Liver (tissue), 9 donors: Measurements from ENCODE around the gene WARS2. TPM values are rescaled to one million over a fixed set of nuclear protein-coding genes. Genes with fewer than 3 reads are reported as not detected.

Experiments
- DNase-seq: peaks from one replicate; pipeline ENCODE4 v3.0.0-alpha.2; 2017; ENCODE audit warnings: low spot score
- H3K27ac ChIP-seq, 2 donors: one replicate each; pipeline ENCODE4 v1.7.0; 2013; ENCODE audit warnings: inconsistent platforms in 2 of 2, low read length in 2 of 2, control low read depth in 1 of 2, low read depth in 1 of 2, mild to moderate bottlenecking in 1 of 2
- H3K27me3 ChIP-seq, 4 donors: one replicate each; pipeline versions ENCODE4 v1.6.1 to v1.7.0; 2013; ENCODE audit warnings: low read length in 3 of 4, inconsistent platforms in 1 of 4, mild to moderate bottlenecking in 1 of 4, moderate library complexity in 1 of 4; ENCODE audit not compliant: control insufficient read depth in 4 of 4, insufficient read depth in 4 of 4
- H3K36me3 ChIP-seq, 4 donors: one replicate each; pipeline versions ENCODE4 v1.6.1 to v1.7.0; 2013; ENCODE audit warnings: low read length in 3 of 4, mild to moderate bottlenecking in 3 of 4, low read depth in 1 of 4, moderate library complexity in 1 of 4; ENCODE audit not compliant: control insufficient read depth in 4 of 4, insufficient read depth in 3 of 4
- H3K4me1 ChIP-seq, 4 donors: one replicate each; pipeline versions ENCODE4 v1.6.1 to v1.7.0; 2013; ENCODE audit warnings: low read length in 3 of 4, mild to moderate bottlenecking in 3 of 4, moderate library complexity in 1 of 4; ENCODE audit not compliant: control insufficient read depth in 4 of 4, insufficient read depth in 4 of 4
- H3K4me3 ChIP-seq, 3 donors: one replicate each; pipeline versions ENCODE4 v1.6.1 to v1.7.0; 2013; ENCODE audit warnings: low read length in 3 of 3, control low read depth in 1 of 3, low read depth in 1 of 3, mild to moderate bottlenecking in 1 of 3
- H3K9ac ChIP-seq, 2 donors: one replicate each; pipeline ENCODE4 v1.7.0; 2013; ENCODE audit warnings: low read length in 2 of 2, mild to moderate bottlenecking in 2 of 2, moderate library complexity in 2 of 2, control low read depth in 1 of 2, low read depth in 1 of 2
- H3K9me3 ChIP-seq, 4 donors: one replicate each; pipeline versions ENCODE4 v1.6.1 to v1.7.0; 2013; ENCODE audit warnings: low read length in 3 of 4; ENCODE audit not compliant: control insufficient read depth in 4 of 4
- ATF3 ChIP-seq: IDR thresholded peaks from 2 replicates; pipeline ENCODE4 v1.6.1; 2016; ENCODE audit warnings: antibody characterized with exemption
- CTCF ChIP-seq: fragments of 150-350 bp; IDR thresholded peaks from 2 replicates; pipeline ENCODE4 v1.5.1; 2017; ENCODE audit warnings: improper control_type of control experiment, low read depth, low read length; ENCODE audit not compliant: missing input control
- EGR1 ChIP-seq, 2 donors: IDR thresholded peaks; 2 replicates each; pipeline ENCODE4 v1.6.1; 2016 to 2018; ENCODE audit warnings: antibody characterized with exemption in 2 of 2, low read depth in 2 of 2
- FOXA2 ChIP-seq: IDR thresholded peaks from 2 replicates; pipeline ENCODE4 v1.6.1; 2016; ENCODE audit warnings: antibody characterized with exemption
- HNF4A ChIP-seq, 2 donors: conservative IDR thresholded peaks; 2 replicates each; pipeline ENCODE4 v1.6.1; 2016; ENCODE audit warnings: antibody characterized with exemption in 2 of 2, mild to moderate bottlenecking in 2 of 2
- HNF4G ChIP-seq: IDR thresholded peaks from 2 replicates; pipeline ENCODE4 v1.6.1; 2016; ENCODE audit warnings: antibody characterized with exemption
- JUND ChIP-seq, 2 donors: IDR thresholded peaks; 2 replicates each; pipeline ENCODE4 v1.6.1; 2016; ENCODE audit warnings: antibody characterized with exemption in 2 of 2
- MAX ChIP-seq: IDR thresholded peaks from 2 replicates; pipeline ENCODE4 v1.6.1; 2016; ENCODE audit warnings: antibody characterized with exemption
- NR2F2 ChIP-seq: IDR thresholded peaks from 2 replicates; pipeline ENCODE4 v1.6.1; 2016; ENCODE audit warnings: antibody characterized with exemption
- RAD21 ChIP-seq, 2 donors: IDR thresholded peaks; 2 replicates each; pipeline ENCODE4 v1.6.1; 2016; ENCODE audit warnings: antibody characterized with exemption in 2 of 2, mild to moderate bottlenecking in 2 of 2
- REST ChIP-seq: IDR thresholded peaks from 2 replicates; pipeline ENCODE4 v1.6.1; 2016; ENCODE audit warnings: antibody characterized with exemption, mild to moderate bottlenecking
- RXRA ChIP-seq, 2 donors: IDR thresholded peaks; 2 replicates each; pipeline ENCODE4 v1.6.1; 2017 to 2018; ENCODE audit warnings: antibody characterized with exemption in 2 of 2, mild to moderate bottlenecking in 1 of 2
- SP1 ChIP-seq: IDR thresholded peaks from 2 replicates; pipeline ENCODE4 v1.6.1; 2018; ENCODE audit warnings: antibody characterized with exemption, mild to moderate bottlenecking
- WGBS: extraction: QIAGEN DNeasy Blood & Tissue Kit; methylation state at CpG from one replicate; pipeline ENCODE4 v1.1.7; 2013; 5-methylcytosine and 5-hydroxymethylcytosine counted together
- polyA plus RNA-seq, 2 donors: library from polyadenylated mRNA; stranded (reverse) in 1 of 2; unstranded in 1 of 2; fragments of 200-250 nt in 1 of 2; fragments of >200 nt in 1 of 2; fragmentation: Nextera tagmentation in 1 of 2; extraction: Ambion mirVana in 1 of 2; gene quantifications; one replicate each; pipeline versions ENCODE4 v1.2.1 to v1.2.3, GENCODE V29; 2013 to 2015
- total RNA-seq, 2 donors: library from RNA; depleted of rRNA; stranded (reverse); fragments of >200 nt; gene quantifications; one replicate each; pipeline ENCODE4 v1.2.3, GENCODE V29; 2014
- donor health status: healthy.
- donor health status: healthy.
- donor health status: healthy.
- donor health status: healthy.
- donor health status: healthy.

WARS2 gene
- total and polyA plus RNA-seq, 4 donors = 3.5 to 14.5 (median 7.0) TPM

- no peak overlapping the region for H3K4me3 ChIP-seq
- peaks cover 0 to 2% (median 0%) of the 10 kb centered on the region in 4 donors for H3K9me3 ChIP-seq
- H3K36me3 ChIP-seq = no peaks in the 10 kb centered on the region
- no peak overlapping the region for H3K9ac ChIP-seq
- no peak for DNase-seq
- no peaks in the 10 kb centered on the region for H3K27me3 ChIP-seq
- H3K4me1 ChIP-seq = no peaks in the 10 kb centered on the region
- no peak for TF ChIP-seq FOXA2
- TF ChIP-seq ATF3 = no peak
- TF ChIP-seq SP1 = no peak
- no peak for TF ChIP-seq REST
- TF ChIP-seq RAD21 (IDR thresholded peaks at IDR 0.05) = no peak
- no peak for TF ChIP-seq RXRA (IDR thresholded peaks at IDR 0.05)
- TF ChIP-seq HNF4G = no peak
- no peak for TF ChIP-seq EGR1 (IDR thresholded peaks at IDR 0.05; ENCODE audit: low read depth in 2 of 2)
- H3K27ac ChIP-seq = no peak overlapping the region
- 88% methylated on average over 1 of the region's 1 CpG for WGBS
These were observed 6.5 kb downstream of the WARS2 start for GRCh38 chr1:119133987-119134386.

- no peaks in the 10 kb centered on the region for H3K27me3 ChIP-seq
- no peaks in the 10 kb centered on the region for H3K36me3 ChIP-seq
- WGBS = 94% methylated on average over 3 of the region's 3 CpGs
- no peak for TF ChIP-seq HNF4A (conservative IDR thresholded peaks at IDR 0.05)
- TF ChIP-seq RXRA (IDR thresholded peaks at IDR 0.05) = no peak
- no peak for TF ChIP-seq JUND (IDR thresholded peaks at IDR 0.05)
- no peak for TF ChIP-seq NR2F2
- no peak for TF ChIP-seq REST
- TF ChIP-seq MAX = no peak
- no peak for TF ChIP-seq CTCF
- H3K9me3 ChIP-seq = peaks cover 0 to 2% (median 0%) of the 10 kb centered on the region in 4 donors
- no peak overlapping the region for H3K4me3 ChIP-seq
- no peak overlapping the region for H3K9ac ChIP-seq
- DNase-seq = no peak
- no peak overlapping the region for H3K27ac ChIP-seq
- no peaks in the 10 kb centered on the region for H3K4me1 ChIP-seq
These were observed 8.3 kb downstream of the WARS2 start for GRCh38 chr1:119132179-119132578.
